Nephron progenitor cell (in vitro differentiated cells): ENCODE results near the gene PVALEF.

Experiments used
- DNase-seq: peaks from one replicate; pipeline ENCODE4 v3.0.0; 2021
- H3K27ac Mint-ChIP-seq: 2 replicates; pipeline ENCODE4 v1.8.0; 2021; ENCODE audit warnings: mild to moderate bottlenecking, moderate library complexity, mixed read lengths
- H3K27me3 Mint-ChIP-seq: 2 replicates; pipeline ENCODE4 v1.8.0; 2021; ENCODE audit warnings: mild to moderate bottlenecking, low read depth, mixed read lengths; ENCODE audit not compliant: poor library complexity
- H3K36me3 Mint-ChIP-seq: 2 replicates; pipeline ENCODE4 v1.8.0; 2021; ENCODE audit warnings: low read depth, mixed read lengths
- H3K4me1 Mint-ChIP-seq: 2 replicates; pipeline ENCODE4 v1.8.0; 2021; ENCODE audit warnings: mixed read lengths
- H3K4me3 Mint-ChIP-seq: 2 replicates; pipeline ENCODE4 v1.8.0; 2021; ENCODE audit warnings: mild to moderate bottlenecking, moderate library complexity, mixed read lengths
- H3K9me3 Mint-ChIP-seq: 2 replicates; pipeline ENCODE4 v1.8.0; 2021; ENCODE audit warnings: mild to moderate bottlenecking, moderate library complexity, mixed read lengths
- CTCF ChIP-seq: fragments of 200-600 bp; sonication (generic); IDR thresholded peaks from 2 replicates; pipeline ENCODE4 v1.5.0; 2021; ENCODE audit warnings: antibody characterized with exemption

The PVALEF gene

GRCh38 chr17:81173052-81173761 is 7.9 kb downstream of the PVALEF start:
- H3K4me1 Mint-ChIP-seq = no peaks in the 10 kb centered on the region
- H3K9me3 Mint-ChIP-seq = peaks cover 26% of the 10 kb centered on the region
- no peak for DNase-seq
- no peak for TF ChIP-seq CTCF
- no peak overlapping the region for H3K4me3 Mint-ChIP-seq
- no peak overlapping the region for H3K27ac Mint-ChIP-seq
- H3K27me3 Mint-ChIP-seq = no peaks in the 10 kb centered on the region
- peaks cover 25% of the 10 kb centered on the region for H3K36me3 Mint-ChIP-seq

- Mint-ChIP-seq H3K27ac (no peak overlapping the region), H3K27me3 (no peaks in the 10 kb centered on the region)
Observed at GRCh38 chr17:81173762-81174155, 8.5 kb downstream of the PVALEF start.

GRCh38 chr17:81176666-81177065 is 11.4 kb downstream of the PVALEF start:
- no peak for DNase-seq
- H3K27ac Mint-ChIP-seq = no peak overlapping the region

More at GRCh38 chr17:81173762-81174155, 8.5 kb downstream of the PVALEF start:
- Mint-ChIP-seq H3K4me1 (no peaks in the 10 kb centered on the region), H3K4me3 (no peak overlapping the region), H3K36me3 (peaks cover 25% of the 10 kb centered on the region), H3K9me3 (peaks cover 26% of the 10 kb centered on the region)
- DNase-seq = no peak
- no peak for TF ChIP-seq CTCF

GRCh38 chr17:81178136-81179091 is 13.1 kb downstream of the PVALEF start:
- H3K4me1 Mint-ChIP-seq = peaks cover 5% of the 10 kb centered on the region
- H3K4me3 Mint-ChIP-seq = no peak overlapping the region
- H3K36me3 Mint-ChIP-seq = peaks cover 19% of the 10 kb centered on the region
- no peak overlapping the region for H3K27ac Mint-ChIP-seq
- DNase-seq = no peak
- H3K27me3 Mint-ChIP-seq = peaks cover 3% of the 10 kb centered on the region
- H3K9me3 Mint-ChIP-seq = peaks cover 24% of the 10 kb centered on the region
- no peak for TF ChIP-seq CTCF

More at GRCh38 chr17:81176666-81177065, 11.4 kb downstream of the PVALEF start:
- H3K9me3 Mint-ChIP-seq = peaks cover 26% of the 10 kb centered on the region
- H3K27me3 Mint-ChIP-seq = peaks cover 3% of the 10 kb centered on the region
- peaks cover 5% of the 10 kb centered on the region for H3K4me1 Mint-ChIP-seq
- H3K4me3 Mint-ChIP-seq = no peak overlapping the region
- peaks cover 25% of the 10 kb centered on the region for H3K36me3 Mint-ChIP-seq
- no peak for TF ChIP-seq CTCF

- Mint-ChIP-seq H3K36me3 (peaks cover 12% of the 10 kb centered on the region), H3K27ac (no peak overlapping the region), H3K4me3 (no peak overlapping the region), H3K27me3 (peaks cover 3% of the 10 kb centered on the region), H3K9me3 (peaks cover 16% of the 10 kb centered on the region), H3K4me1 (peaks cover 6% of the 10 kb centered on the region)
- no peak for TF ChIP-seq CTCF
- DNase-seq = no peak
Observed at GRCh38 chr17:81179220-81179619, 13.9 kb downstream of the PVALEF start.
